ENCODE results near the gene PRKCD.

PRKCD gene

DNA sequence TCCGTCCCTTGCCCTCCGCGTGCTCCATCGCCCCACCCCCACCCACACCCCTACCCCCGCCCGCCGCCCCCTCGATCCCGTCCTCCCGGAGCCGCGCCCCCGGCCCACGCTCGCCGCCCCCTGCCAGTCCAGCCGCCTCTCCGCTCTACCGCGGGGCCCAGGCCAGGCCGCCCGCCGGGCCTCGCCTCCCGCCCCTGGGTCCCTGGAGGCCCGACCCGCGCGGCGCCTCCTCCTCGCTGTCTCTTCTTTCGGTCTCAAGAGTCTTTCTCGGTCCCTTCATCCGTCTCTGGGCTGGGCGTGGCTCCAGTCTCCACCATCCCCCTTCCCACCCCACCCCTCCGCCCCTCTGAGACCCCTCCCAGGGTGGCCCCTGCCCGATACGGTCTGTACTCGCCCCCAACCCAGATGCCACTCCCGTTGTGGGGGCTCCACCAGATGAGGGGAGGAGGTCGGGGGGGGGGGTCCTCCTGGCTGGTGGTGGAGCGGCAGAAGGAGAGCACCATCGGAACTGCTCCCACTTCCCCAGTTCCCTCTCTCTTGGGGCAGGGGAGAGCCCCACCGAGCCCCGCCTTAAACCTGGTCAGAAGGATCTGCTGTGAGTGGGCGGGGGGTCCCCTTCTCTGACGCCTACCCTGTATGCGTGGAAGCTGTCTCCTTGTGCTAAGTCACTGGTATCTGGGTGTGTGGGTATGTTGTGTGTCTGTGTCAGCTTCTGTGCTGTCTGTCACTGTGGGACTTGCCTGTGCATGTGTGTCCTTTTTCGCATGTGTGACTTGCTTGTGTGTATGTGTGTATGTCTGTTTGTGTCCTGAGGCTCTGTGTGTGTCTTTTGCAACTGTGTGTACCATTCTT is 1.0 kb downstream of the PRKCD start:
- peak overlapping the region; percentile 96 for H3K4me3 ChIP-seq (ENCODE audit: low read depth, low read length)
- TF ChIP-seq, protein P1, sequence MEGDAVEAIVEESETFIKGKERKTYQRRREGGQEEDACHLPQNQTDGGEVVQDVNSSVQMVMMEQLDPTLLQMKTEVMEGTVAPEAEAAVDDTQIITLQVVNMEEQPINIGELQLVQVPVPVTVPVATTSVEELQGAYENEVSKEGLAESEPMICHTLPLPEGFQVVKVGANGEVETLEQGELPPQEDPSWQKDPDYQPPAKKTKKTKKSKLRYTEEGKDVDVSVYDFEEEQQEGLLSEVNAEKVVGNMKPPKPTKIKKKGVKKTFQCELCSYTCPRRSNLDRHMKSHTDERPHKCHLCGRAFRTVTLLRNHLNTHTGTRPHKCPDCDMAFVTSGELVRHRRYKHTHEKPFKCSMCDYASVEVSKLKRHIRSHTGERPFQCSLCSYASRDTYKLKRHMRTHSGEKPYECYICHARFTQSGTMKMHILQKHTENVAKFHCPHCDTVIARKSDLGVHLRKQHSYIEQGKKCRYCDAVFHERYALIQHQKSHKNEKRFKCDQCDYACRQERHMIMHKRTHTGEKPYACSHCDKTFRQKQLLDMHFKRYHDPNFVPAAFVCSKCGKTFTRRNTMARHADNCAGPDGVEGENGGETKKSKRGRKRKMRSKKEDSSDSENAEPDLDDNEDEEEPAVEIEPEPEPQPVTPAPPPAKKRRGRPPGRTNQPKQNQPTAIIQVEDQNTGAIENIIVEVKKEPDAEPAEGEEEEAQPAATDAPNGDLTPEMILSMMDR (IDR thresholded peaks at IDR 0.05; ENCODE audit: control insufficient read depth, extremely low read depth, insufficient read depth): no peak
- no peak for DNase-seq (ENCODE audit: low read depth)

DNA sequence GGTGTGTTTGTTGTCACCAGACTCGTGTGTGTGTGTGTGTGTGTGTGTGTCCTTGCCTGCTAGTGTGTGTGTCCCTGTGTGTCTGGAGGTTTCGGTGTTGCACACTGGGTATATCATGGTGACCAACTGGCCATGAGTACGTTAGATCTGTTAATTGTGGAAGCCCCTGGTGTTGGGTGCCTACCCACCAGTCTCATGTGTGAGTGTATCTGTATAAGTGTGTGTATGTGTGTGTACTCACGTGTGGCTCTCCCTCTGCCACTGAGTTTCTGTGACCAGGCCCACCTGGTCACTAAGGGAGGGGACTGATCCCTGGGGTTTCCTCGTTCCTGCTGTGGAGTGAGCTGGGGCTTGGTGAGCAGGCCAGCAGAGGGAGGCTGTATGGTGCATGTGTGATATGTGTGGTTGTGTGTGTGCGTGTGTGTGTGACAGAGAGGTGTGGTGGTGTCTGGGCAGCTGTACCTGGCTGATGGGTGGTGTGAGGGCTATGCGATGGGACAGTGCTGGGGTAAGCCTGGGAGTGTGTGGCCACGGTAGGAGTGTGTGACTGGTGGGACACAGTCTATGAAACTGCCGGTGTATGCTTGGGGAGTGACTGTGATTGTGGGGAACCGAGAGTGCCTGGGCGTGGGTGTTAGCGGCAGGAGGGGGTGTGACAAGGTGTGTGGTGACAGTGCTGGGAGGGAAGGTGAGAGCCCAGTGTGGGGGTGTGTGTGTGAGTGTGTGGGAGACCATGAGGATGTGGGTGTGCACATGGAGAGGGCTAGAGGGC is 1.8 kb downstream of the PRKCD start:
- H3K4me3 ChIP-seq (ENCODE audit: low read depth, low read length): peak overlapping the region; percentile 96
- no peak for DNase-seq (ENCODE audit: low read depth)
- TF ChIP-seq, protein P1 (IDR thresholded peaks at IDR 0.05; ENCODE audit: control insufficient read depth, extremely low read depth, insufficient read depth): no peak

DNA sequence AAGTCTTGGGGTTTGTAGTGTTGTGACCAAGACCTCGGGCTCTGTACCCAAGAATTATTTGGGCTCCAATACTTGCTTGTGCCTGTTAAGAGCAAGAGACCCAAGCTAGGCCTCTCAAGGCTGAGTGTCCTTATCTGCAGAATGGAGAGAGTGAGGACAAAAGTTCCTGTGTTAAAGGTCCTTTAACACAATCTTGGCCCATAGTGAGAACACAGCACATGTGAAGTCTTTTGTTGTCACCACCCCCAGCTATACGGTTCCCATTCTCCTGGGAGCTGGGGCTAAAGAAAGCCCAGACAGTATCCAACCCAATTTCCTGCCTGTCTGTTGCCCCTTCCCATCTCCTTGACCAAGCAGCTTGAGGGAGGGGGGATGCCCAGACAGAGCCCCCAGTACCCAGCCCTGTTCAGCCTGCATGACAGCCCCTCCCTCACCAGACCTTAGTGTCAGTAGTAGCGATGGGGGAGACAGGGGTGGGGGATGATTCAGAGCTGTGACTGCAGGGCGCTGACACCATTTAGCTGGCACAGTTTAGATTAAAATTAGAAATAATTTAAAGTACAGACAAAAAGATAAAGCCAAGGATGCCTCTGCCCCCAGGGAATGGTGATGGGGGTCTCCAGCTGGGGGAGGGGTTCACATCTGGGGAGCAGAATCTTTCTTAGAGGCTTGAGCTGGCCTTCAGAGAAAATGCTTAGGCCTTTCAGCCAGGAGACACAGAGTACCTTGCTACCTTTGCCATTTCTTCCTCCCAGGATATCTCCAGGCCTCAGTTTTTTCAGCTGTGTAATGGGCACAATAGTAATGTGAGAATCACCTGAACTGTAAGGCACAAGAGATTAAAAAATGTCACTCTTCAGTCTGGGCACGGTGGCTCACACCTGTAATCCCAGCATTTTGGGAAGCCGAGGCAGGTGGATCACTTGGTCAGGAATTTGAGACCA is 2.7 kb downstream of the PRKCD start:
- DNase-seq (ENCODE audit: low read depth): no peak
- H3K4me3 ChIP-seq (ENCODE audit: low read depth, low read length): no peak overlapping the region
- TF ChIP-seq, protein P1 (IDR thresholded peaks at IDR 0.05; ENCODE audit: control insufficient read depth, extremely low read depth, insufficient read depth): no peak

DNA sequence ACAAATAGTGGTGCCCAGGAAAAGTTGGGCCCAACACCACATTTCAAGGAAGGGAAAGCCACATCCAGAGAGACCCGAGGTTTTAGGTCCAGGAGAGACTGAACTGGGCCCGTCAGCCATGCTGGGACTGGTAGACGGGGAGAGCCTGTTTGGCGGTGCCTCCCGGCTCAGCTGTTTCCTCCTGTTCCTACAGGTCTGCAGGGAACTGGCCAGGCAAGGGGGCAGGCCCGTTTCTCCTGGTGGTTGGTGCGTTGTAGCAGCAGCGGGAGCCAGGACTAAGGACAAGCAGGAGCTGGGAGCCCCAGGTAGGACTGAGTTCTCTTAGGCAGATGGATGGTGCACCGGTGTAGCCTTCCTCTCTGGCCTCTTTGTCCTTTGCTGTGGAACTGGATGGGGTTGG is 3.9 kb downstream of the PRKCD start:
- no peak for DNase-seq (ENCODE audit: low read depth)
- TF ChIP-seq, protein P1 (IDR thresholded peaks at IDR 0.05; ENCODE audit: control insufficient read depth, extremely low read depth, insufficient read depth): no peak

DNA sequence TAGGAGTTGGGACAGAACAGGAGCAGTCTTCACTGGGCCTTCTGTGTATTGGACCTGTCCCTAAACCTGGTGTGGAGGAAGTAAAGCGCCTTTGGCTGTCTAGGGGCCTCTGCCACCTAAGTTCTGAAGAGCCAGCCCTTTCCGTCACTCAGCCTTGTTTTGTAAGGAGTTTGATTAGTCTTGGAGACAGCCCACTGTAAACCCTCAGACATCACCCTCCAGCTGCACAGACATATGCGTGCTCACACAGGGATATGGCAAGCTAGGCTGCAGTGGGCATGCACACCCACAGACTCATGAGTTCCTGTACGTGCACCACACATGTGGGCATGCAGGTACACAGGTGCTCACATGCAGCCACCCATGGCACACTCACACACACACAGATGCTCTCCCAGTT is 5.2 kb downstream of the PRKCD start:
- TF ChIP-seq, protein P1 (IDR thresholded peaks at IDR 0.05; ENCODE audit: control insufficient read depth, extremely low read depth, insufficient read depth): no peak
- H3K4me3 ChIP-seq (ENCODE audit: low read depth, low read length): no peak overlapping the region
- DNase-seq (ENCODE audit: low read depth): no peak

More for the DNA sequence above, 3.9 kb downstream of the PRKCD start:
- H3K4me3 ChIP-seq (ENCODE audit: low read depth, low read length): no peak overlapping the region

DNA sequence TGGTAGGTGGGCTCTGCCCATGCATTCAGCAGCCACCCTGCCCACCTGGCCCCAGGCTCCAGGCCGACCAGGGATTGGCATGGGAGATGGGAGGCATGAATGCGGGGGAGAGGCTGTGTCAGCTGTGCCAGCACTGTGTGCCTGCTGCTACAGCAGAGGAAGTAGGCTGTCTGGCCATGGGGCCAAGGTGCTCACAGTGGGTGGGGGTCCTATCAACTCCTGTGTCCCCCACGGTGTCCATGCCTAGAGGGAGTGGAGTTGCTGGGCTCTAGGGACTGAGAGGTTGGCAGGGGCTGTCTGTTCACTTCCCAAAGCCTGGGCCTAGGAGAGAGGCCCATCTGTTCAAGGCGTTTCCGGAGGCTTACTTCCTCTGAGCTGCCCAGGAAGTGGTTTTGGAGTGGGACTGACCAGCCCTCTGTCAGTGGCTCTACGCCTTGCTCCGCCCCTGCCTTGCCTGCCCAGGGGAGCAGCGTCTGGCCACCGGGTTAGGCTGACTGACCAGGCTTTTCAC is 5.8 kb downstream of the PRKCD start:
- no peak for DNase-seq (ENCODE audit: low read depth)
- H3K4me3 ChIP-seq (ENCODE audit: low read depth, low read length): no peak overlapping the region
- TF ChIP-seq, protein P1 (IDR thresholded peaks at IDR 0.05; ENCODE audit: control insufficient read depth, extremely low read depth, insufficient read depth): no peak
